Astrocyte (in vitro differentiated cells and primary cell): ENCODE measurements around the gene GPR162. TPM values are rescaled to one million over a fixed set of nuclear protein-coding genes. Genes with fewer than 3 reads are reported as not detected.

Experiments
- DNase-seq: peaks from one replicate; pipeline ENCODE4 v3.0.0-alpha.2; 2010; ENCODE audit warnings: low read depth
- FAIRE-seq: peaks from 2 replicates; lab custom pipeline; 2011; peaks lifted over from hg19 to GRCh38; lab: Jason Lieb, UNC
- H2AFZ ChIP-seq: 2 replicates; pipeline ENCODE4 v1.6.0; 2012; ENCODE audit warnings: low read depth, low read length, inconsistent platforms
- H3K27ac ChIP-seq: 2 replicates; pipeline ENCODE4 v1.5.1; 2011; ENCODE audit warnings: low read depth, low read length, inconsistent platforms
- H3K27me3 ChIP-seq: 2 replicates; pipeline ENCODE4 v1.6.0; 2011; ENCODE audit warnings: low read length, inconsistent platforms; ENCODE audit not compliant: insufficient read depth
- H3K36me3 ChIP-seq: 2 replicates; pipeline ENCODE4 v1.5.1; 2011; ENCODE audit warnings: low read length, inconsistent platforms; ENCODE audit not compliant: insufficient read depth
- H3K4me1 ChIP-seq: 2 replicates; pipeline ENCODE4 v1.5.1; 2011; ENCODE audit warnings: low read length, inconsistent platforms; ENCODE audit not compliant: insufficient read depth
- H3K4me2 ChIP-seq: 2 replicates; pipeline ENCODE4 v1.6.0; 2012; ENCODE audit warnings: low read length, inconsistent platforms
- H3K4me3 ChIP-seq: 2 replicates; pipeline ENCODE4 v1.5.1; 2011; ENCODE audit warnings: low read depth, mild to moderate bottlenecking, low read length, inconsistent platforms; ENCODE audit not compliant: insufficient read depth
- H3K79me2 ChIP-seq: 2 replicates; pipeline ENCODE4 v1.6.0; 2012; ENCODE audit warnings: mild to moderate bottlenecking, low read length, inconsistent platforms; ENCODE audit not compliant: insufficient read depth
- H3K9ac ChIP-seq: 2 replicates; pipeline ENCODE4 v1.6.0; 2012; ENCODE audit warnings: mild to moderate bottlenecking, low read length, inconsistent platforms
- H3K9me3 ChIP-seq: 2 replicates; pipeline ENCODE4 v1.5.1; 2012; ENCODE audit warnings: low read depth, mild to moderate bottlenecking, low read length, inconsistent platforms; ENCODE audit not compliant: insufficient read depth
- H4K20me1 ChIP-seq: 2 replicates; pipeline ENCODE4 v1.6.0; 2012; ENCODE audit warnings: low read length, inconsistent platforms; ENCODE audit not compliant: insufficient read depth
- H3K27ac Mint-ChIP-seq: one replicate; pipeline ENCODE4 v1.8.0; 2021; ENCODE audit warnings: mild to moderate bottlenecking, mixed read lengths; ENCODE audit not compliant: unreplicated experiment
- H3K27me3 Mint-ChIP-seq: one replicate; pipeline ENCODE4 v1.8.0; 2021; ENCODE audit warnings: low read depth, mixed read lengths; ENCODE audit not compliant: unreplicated experiment
- H3K36me3 Mint-ChIP-seq: one replicate; pipeline ENCODE4 v1.8.0; 2021; ENCODE audit warnings: low read depth, mixed read lengths; ENCODE audit not compliant: unreplicated experiment
- H3K4me1 Mint-ChIP-seq: one replicate; pipeline ENCODE4 v1.8.0; 2021; ENCODE audit warnings: low read depth, mixed read lengths; ENCODE audit not compliant: unreplicated experiment
- H3K4me3 Mint-ChIP-seq: one replicate; pipeline ENCODE4 v1.8.0; 2021; ENCODE audit warnings: mild to moderate bottlenecking, moderate library complexity, mixed read lengths; ENCODE audit not compliant: unreplicated experiment
- H3K9me3 Mint-ChIP-seq: one replicate; pipeline ENCODE4 v1.8.0; 2021; ENCODE audit warnings: mild to moderate bottlenecking, mixed read lengths; ENCODE audit not compliant: unreplicated experiment
- CTCF ChIP-seq: IDR thresholded peaks from 2 replicates; pipeline ENCODE4 v1.5.1; 2011; ENCODE audit warnings: low read depth, mild to moderate bottlenecking, inconsistent platforms, low read length, moderate library complexity; ENCODE audit not compliant: insufficient read depth
- EZH2 ChIP-seq: IDR thresholded peaks from 2 replicates; pipeline ENCODE4 v1.6.1; 2012; ENCODE audit warnings: mild to moderate bottlenecking, low read length, inconsistent platforms; ENCODE audit not compliant: insufficient read depth
- total RNA-seq: library from RNA; stranded (reverse); gene quantifications from 2 replicates; pipeline ENCODE4 v1.2.1, GENCODE V29; 2021

The GPR162 gene
- total RNA-seq, 1 donor from 2014 or later, result 6.2 TPM

GRCh38 chr12:6837370-6838060 lies 15.9 kb downstream of the GPR162 start:
- Mint-ChIP-seq H3K9me3 (no peaks in the 10 kb centered on the region), H3K36me3 (peaks cover 7% of the 10 kb centered on the region), H3K27ac (no peak overlapping the region), H3K27me3 (no peaks in the 10 kb centered on the region), H3K4me1 (no peaks in the 10 kb centered on the region), H3K4me3 (no peak overlapping the region)
- no peak overlapping the region for H3K9ac ChIP-seq
- no peak overlapping the region for H3K4me2 ChIP-seq
- no peak overlapping the region for H3K27ac ChIP-seq
- no peak for DNase-seq
- no peaks in the 10 kb centered on the region for H3K4me1 ChIP-seq
- TF ChIP-seq CTCF (no peak), EZH2 (no peak)
- H3K36me3 ChIP-seq, result peaks cover 34% of the 10 kb centered on the region
- H3K4me3 ChIP-seq, result no peak overlapping the region
- no peak overlapping the region for H2AFZ ChIP-seq
- peaks cover 25% of the 10 kb centered on the region for H4K20me1 ChIP-seq
- no peaks in the 10 kb centered on the region for H3K9me3 ChIP-seq
- no peak for FAIRE-seq
- H3K79me2 ChIP-seq, result no peaks in the 10 kb centered on the region
- H3K27me3 ChIP-seq, result no peaks in the 10 kb centered on the region

DNA sequence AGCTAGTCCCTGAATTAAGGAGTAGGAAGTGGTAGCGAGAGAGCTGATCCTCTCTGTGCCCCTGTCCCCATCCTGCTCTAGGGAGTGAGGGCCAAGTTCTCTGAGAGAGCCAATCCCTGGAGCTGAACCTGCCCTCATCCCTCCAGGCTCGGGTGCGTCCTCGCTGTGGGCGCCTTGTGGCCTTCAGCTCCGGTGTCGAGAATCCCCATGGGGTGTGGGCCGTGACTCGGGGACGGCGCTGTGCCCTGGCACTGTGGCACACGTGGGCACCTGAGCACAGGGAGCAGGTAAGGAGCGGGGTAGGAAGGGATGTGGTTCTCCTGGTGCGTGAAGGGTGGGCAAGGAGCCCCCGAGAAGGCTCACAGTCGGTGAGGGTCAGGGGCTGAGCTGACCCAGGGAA lies 17.2 kb downstream of the GPR162 start:
- Histone ChIP-seq H3K27me3 (no peaks in the 10 kb centered on the region), H3K4me2 (no peak overlapping the region), H3K27ac (no peak overlapping the region), H3K4me3 (no peak overlapping the region), H3K79me2 (no peaks in the 10 kb centered on the region), H3K9me3 (no peaks in the 10 kb centered on the region), H2AFZ (no peak overlapping the region), H3K9ac (no peak overlapping the region), H3K4me1 (no peaks in the 10 kb centered on the region), H3K36me3 (peaks cover 34% of the 10 kb centered on the region), H4K20me1 (peaks cover 27% of the 10 kb centered on the region)
- peaks cover 11% of the 10 kb centered on the region for H3K36me3 Mint-ChIP-seq
- no peak for TF ChIP-seq EZH2
- TF ChIP-seq CTCF, result no peak
- FAIRE-seq (no peak), DNase-seq (no peak)
- H3K4me3 Mint-ChIP-seq, result no peak overlapping the region
- H3K27me3 Mint-ChIP-seq, result no peaks in the 10 kb centered on the region
- H3K4me1 Mint-ChIP-seq, result no peaks in the 10 kb centered on the region
- H3K27ac Mint-ChIP-seq, result no peak overlapping the region
- no peaks in the 10 kb centered on the region for H3K9me3 Mint-ChIP-seq

GRCh38 chr12:6839482-6840201 lies 18.0 kb downstream of the GPR162 start:
- no peaks in the 10 kb centered on the region for H3K9me3 ChIP-seq
- Mint-ChIP-seq H3K36me3 (peaks cover 11% of the 10 kb centered on the region), H3K9me3 (no peaks in the 10 kb centered on the region), H3K27ac (no peak overlapping the region), H3K27me3 (no peaks in the 10 kb centered on the region), H3K4me3 (no peak overlapping the region), H3K4me1 (no peaks in the 10 kb centered on the region)
- H3K27me3 ChIP-seq, result no peaks in the 10 kb centered on the region
- no peak overlapping the region for H3K4me3 ChIP-seq
- no peak for DNase-seq
- no peak overlapping the region for H2AFZ ChIP-seq
- no peak overlapping the region for H3K4me2 ChIP-seq
- H3K4me1 ChIP-seq, result no peaks in the 10 kb centered on the region
- no peak for FAIRE-seq
- peaks cover 26% of the 10 kb centered on the region for H4K20me1 ChIP-seq
- no peak overlapping the region for H3K9ac ChIP-seq
- TF ChIP-seq CTCF, result no peak
- TF ChIP-seq EZH2, result no peak
- H3K36me3 ChIP-seq, result peaks cover 32% of the 10 kb centered on the region
- no peak overlapping the region for H3K27ac ChIP-seq
- no peaks in the 10 kb centered on the region for H3K79me2 ChIP-seq
